ENCODE measurements around the gene HNRNPLL. TPM values are rescaled to one million over a fixed set of nuclear protein-coding genes. Genes with fewer than 3 reads are reported as not detected.

HNRNPLL gene
- total RNA-seq, result 37.8 and 41.0 TPM in 2 replicates

DNA sequence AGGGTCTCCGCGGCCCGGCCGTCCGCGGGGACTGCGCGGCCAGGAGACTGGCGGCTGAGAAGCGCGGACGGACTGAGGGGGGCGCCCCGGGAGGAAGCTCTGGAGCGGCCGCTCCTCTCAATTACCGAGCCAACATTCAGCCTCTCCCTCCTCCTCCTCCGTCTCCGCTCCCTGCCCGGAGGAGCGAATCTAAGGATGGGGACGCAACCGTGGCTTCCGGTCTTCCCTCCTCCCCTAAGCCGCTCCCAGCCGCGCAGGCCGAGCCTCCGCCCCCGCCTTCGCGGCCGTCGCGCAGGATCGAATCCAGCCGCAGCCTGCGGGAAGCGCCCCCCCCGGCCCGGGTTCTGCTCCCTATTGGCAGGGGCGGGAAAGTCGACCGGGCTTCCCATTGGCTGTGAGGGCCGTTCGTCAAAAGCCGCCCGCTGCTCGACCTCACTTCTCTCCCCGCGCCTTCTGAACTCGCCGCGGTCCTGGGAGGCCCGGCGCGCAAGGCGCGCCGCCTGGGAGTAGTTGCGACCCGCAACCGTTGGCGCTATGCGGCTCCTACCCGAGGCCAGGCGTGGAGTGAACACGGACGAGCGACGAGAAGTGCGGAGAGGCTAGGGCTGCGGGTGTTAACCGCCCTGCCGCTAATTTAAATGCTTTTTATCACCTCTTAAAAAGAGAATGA lies at the start of gene HNRNPLL:
Gene HNRNPLL, minus strand, starts transcription at position 197 of the 670 bp plus-strand sequence. CDS start 302 bp downstream, outside the sequence.

Other genes starting within 250 kb of the HNRNPLL start
- gene ATL2, start 225.7 kb downstream of the HNRNPLL start, total RNA-seq, result 114 and 122 TPM in 2 replicates
- gene GALM, start 63.2 kb upstream of the HNRNPLL start, total RNA-seq, result 14.0 and 25.1 TPM in 2 replicates
- 107 and 249 TPM in 2 replicates for gene SRSF7, start 148.4 kb upstream of the HNRNPLL start, total RNA-seq
- 18.0 and 29.7 TPM in 2 replicates for gene GEMIN6, start 175.3 kb upstream of the HNRNPLL start, total RNA-seq